ENCODE results near the gene TAGLN3. TPM values are rescaled to one million over a fixed set of nuclear protein-coding genes. Genes with fewer than 3 reads are reported as not detected.

TAGLN3 gene
- total RNA-seq, 3 donors from 2014 or later (not counting 1 experiment from before 2014, with no cell fraction given), result not detected

- WGBS (ENCODE audit: insufficient coverage), result 100% methylated on average over 1 of the region's 2 CpGs
Observed at GRCh38 chr3:112004187-112004586, 5.5 kb downstream of the TAGLN3 start.

DNA sequence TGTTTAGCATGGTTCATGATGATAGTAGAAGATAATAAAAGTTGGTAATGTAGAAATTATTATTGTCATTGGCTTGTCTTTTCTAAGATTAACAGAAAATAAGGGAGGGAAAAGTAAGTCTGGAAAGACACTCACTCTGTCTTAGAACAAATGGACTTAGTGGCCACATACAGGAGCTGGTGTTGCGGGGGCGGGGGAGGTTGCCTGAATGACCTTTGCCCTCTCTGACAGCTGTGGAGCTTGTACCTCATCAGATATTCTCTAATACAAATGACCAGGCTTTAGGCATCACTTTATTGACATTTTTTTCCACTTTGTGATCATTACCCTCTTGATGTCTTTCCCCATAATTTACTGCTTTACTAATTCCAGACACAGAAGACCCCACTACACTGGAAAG, 5.9 kb downstream of the TAGLN3 start:
- WGBS (ENCODE audit: insufficient coverage), result 93% methylated on average over 2 of the region's 2 CpGs
- peaks cover 15% of the 10 kb centered on the region in 2 donors for H3K4me1 Mint-ChIP-seq
- Histone ChIP-seq H3K27me3 (ENCODE audit: control insufficient read depth, insufficient read depth, low read length) (no peaks in the 10 kb centered on the region), H3K4me3 (ENCODE audit: low read length) (no peak overlapping the region), H3K4me1 (ENCODE audit: control insufficient read depth, insufficient read depth, low read length) (peaks cover 8% of the 10 kb centered on the region), H3K27ac (ENCODE audit: low read length) (no peak overlapping the region), H3K9me3 (ENCODE audit: control insufficient read depth, insufficient read depth, low read length) (no peaks in the 10 kb centered on the region), H3K36me3 (ENCODE audit: control insufficient read depth, insufficient read depth, low read length) (no peaks in the 10 kb centered on the region)
- no peak overlapping the region for H3K4me3 Mint-ChIP-seq
- DNase-seq, result no peak
- no peaks in the 10 kb centered on the region for H3K9me3 Mint-ChIP-seq
- no peak overlapping the region for H3K27ac Mint-ChIP-seq
- no peaks in the 10 kb centered on the region for H3K36me3 Mint-ChIP-seq
- no peak for TF ChIP-seq CTCF (IDR thresholded peaks at IDR 0.05)
- intact Hi-C loops (cut with micrococcal nuclease), result no loop called here
- H3K27me3 Mint-ChIP-seq (ENCODE audit: low read depth in 2 of 2), result peaks cover 3 to 8% of the 10 kb centered on the region in 2 donors
- ATAC-seq, result no peak

More at GRCh38 chr3:112004187-112004586, 5.5 kb downstream of the TAGLN3 start:
- H3K4me1 ChIP-seq (ENCODE audit: control insufficient read depth, insufficient read depth, low read length), result peaks cover 13% of the 10 kb centered on the region
- Mint-ChIP-seq H3K9me3 (no peaks in the 10 kb centered on the region), H3K4me3 (no peak overlapping the region), H3K27ac (no peak overlapping the region), H3K36me3 (no peaks in the 10 kb centered on the region), H3K4me1 (peaks cover 20% of the 10 kb centered on the region in 2 donors), H3K27me3 (ENCODE audit: low read depth in 2 of 2) (peaks cover 4 to 10% of the 10 kb centered on the region in 2 donors)
- H3K9me3 ChIP-seq (ENCODE audit: control insufficient read depth, insufficient read depth, low read length), result no peaks in the 10 kb centered on the region
- intact Hi-C loops (cut with micrococcal nuclease), result no loop called here
- no peaks in the 10 kb centered on the region for H3K36me3 ChIP-seq (ENCODE audit: control insufficient read depth, insufficient read depth, low read length)
- H3K4me3 ChIP-seq (ENCODE audit: low read length), result no peak overlapping the region
- DNase-seq, result no peak
- TF ChIP-seq CTCF (IDR thresholded peaks at IDR 0.05), result no peak
- no peak for ATAC-seq
- H3K27ac ChIP-seq (ENCODE audit: low read length), result no peak overlapping the region
- no peaks in the 10 kb centered on the region for H3K27me3 ChIP-seq (ENCODE audit: control insufficient read depth, insufficient read depth, low read length)

DNA sequence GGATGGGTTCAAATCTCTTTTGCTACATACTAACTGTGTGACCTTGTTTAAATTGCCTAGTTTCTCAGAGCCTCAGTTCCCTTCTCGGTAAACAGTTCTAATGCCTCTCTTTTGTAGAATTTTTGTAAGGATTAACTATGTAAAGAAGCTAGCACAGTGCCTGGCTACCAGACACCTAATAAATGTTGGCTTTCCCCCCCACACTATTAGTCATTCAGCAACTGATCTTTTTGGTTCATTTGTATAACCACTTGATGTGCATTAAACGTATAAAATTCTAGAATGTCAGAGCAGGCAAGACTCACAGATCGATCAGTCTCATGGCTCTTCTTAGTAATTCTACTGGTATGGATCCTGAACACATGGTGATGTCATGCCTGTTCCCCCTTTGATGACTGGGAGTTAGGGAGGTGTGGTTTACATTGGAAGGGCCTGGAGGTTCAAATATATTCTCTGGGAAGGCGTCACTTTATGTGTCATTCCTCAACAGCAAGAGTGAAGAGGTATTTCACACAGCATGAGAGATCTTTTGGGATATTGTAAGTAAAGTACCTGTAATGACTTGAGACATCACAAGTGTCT, 6.5 kb downstream of the TAGLN3 start:
- no peak overlapping the region for H3K4me3 Mint-ChIP-seq
- ATAC-seq (no peak), DNase-seq (no peak)
- H3K27me3 Mint-ChIP-seq (ENCODE audit: low read depth in 2 of 2), result peaks cover 3 to 8% of the 10 kb centered on the region in 2 donors
- Histone ChIP-seq H3K27me3 (ENCODE audit: control insufficient read depth, insufficient read depth, low read length) (no peaks in the 10 kb centered on the region), H3K9me3 (ENCODE audit: control insufficient read depth, insufficient read depth, low read length) (no peaks in the 10 kb centered on the region), H3K27ac (ENCODE audit: low read length) (no peak overlapping the region), H3K4me3 (ENCODE audit: low read length) (no peak overlapping the region), H3K36me3 (ENCODE audit: control insufficient read depth, insufficient read depth, low read length) (no peaks in the 10 kb centered on the region), H3K4me1 (ENCODE audit: control insufficient read depth, insufficient read depth, low read length) (peaks cover 8% of the 10 kb centered on the region)
- no peak for TF ChIP-seq CTCF (IDR thresholded peaks at IDR 0.05)
- no peaks in the 10 kb centered on the region for H3K9me3 Mint-ChIP-seq
- WGBS (ENCODE audit: insufficient coverage), result 86% methylated on average over 3 of the region's 4 CpGs
- no peaks in the 10 kb centered on the region for H3K36me3 Mint-ChIP-seq
- H3K27ac Mint-ChIP-seq, result no peak overlapping the region
- intact Hi-C loops (cut with micrococcal nuclease), result no loop called here
- peaks cover 11 to 12% of the 10 kb centered on the region in 2 donors for H3K4me1 Mint-ChIP-seq

DNA sequence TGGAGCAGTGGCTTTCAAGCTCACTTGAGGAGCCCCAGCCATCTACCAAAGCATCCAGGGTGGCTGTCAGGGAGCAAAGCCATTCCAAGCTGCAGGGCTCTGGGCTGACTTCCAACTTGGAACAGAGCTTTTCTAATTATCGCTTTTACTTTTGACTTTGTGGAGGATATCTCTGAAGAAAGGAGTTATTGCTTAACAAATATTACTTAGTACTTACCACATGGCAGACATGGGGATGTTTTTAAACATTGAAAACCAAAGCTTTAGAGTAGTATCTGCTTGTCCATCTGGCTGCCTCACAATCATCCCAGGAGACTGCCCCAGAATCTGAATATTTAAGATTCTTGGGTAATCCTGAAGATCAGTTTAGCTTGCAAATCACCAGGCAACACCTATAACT, 8.9 kb downstream of the TAGLN3 start:
- Histone ChIP-seq H3K4me3 (ENCODE audit: low read length) (no peak overlapping the region), H3K4me1 (ENCODE audit: control insufficient read depth, insufficient read depth, low read length) (peaks cover 4% of the 10 kb centered on the region), H3K27ac (ENCODE audit: low read length) (no peak overlapping the region), H3K36me3 (ENCODE audit: control insufficient read depth, insufficient read depth, low read length) (no peaks in the 10 kb centered on the region), H3K27me3 (ENCODE audit: control insufficient read depth, insufficient read depth, low read length) (no peaks in the 10 kb centered on the region), H3K9me3 (ENCODE audit: control insufficient read depth, insufficient read depth, low read length) (no peaks in the 10 kb centered on the region)
- Mint-ChIP-seq H3K4me3 (no peak overlapping the region), H3K4me1 (peaks cover 5 to 6% of the 10 kb centered on the region in 2 donors), H3K9me3 (no peaks in the 10 kb centered on the region), H3K36me3 (no peaks in the 10 kb centered on the region), H3K27ac (no peak overlapping the region), H3K27me3 (ENCODE audit: low read depth in 2 of 2) (no peaks in the 10 kb centered on the region)
- TF ChIP-seq CTCF (IDR thresholded peaks at IDR 0.05), result no peak
- no CpG with 5 or more reads among the region's 1 CpG for WGBS (ENCODE audit: insufficient coverage)
- no peak for DNase-seq
- ATAC-seq, result no peak
- intact Hi-C loops (cut with micrococcal nuclease), result no loop called here
